HCT116 (cell line): ENCODE data around the gene FXYD6. TPM values are rescaled to one million over a fixed set of nuclear protein-coding genes. Genes with fewer than 3 reads are reported as not detected.

Experiments
- ATAC-seq: fragments of 200-7000 bp; cut with Tn5 transposase; 2 replicates; pipeline ENCODE4 v1.9.1; 2020; ENCODE audit warnings: mild to moderate bottlenecking, moderate library complexity
- BruUV-seq: library from RNA; stranded (reverse); fragments of 400-500 nt; replicated peaks from 2 replicates; lab custom pipeline; 2021; lab: Mats Ljungman, UMichigan
- CTCF ChIA-PET: fragments of 300-600 bp; sonication (Branson Sonifier 250); formaldehyde crosslinking; loops from one replicate; lab custom pipeline; 2021; ENCODE audit warnings: antibody characterized with exemption; lab: Charles Lee
- POLR2A ChIA-PET: fragments of 300-600, 350-600 bp; sonication (Branson Sonifier 250); formaldehyde crosslinking; loops from one replicate; lab custom pipeline; 2021; ENCODE audit warnings: antibody characterized with exemption; lab: Charles Lee
- RAD21 ChIA-PET, 2 experiments: fragments of 300-600 bp; sonication (Branson Sonifier 250); formaldehyde crosslinking; loops; one replicate each; lab custom pipeline; 2023; ENCODE audit warnings: low total read pairs in 2 of 2; ENCODE audit not compliant: uncharacterized antibody in 2 of 2, unreplicated experiment in 2 of 2, low non-redundant PET in 1 of 2; lab: Charles Lee
- DNase-seq: peaks from one replicate; pipeline ENCODE4 v3.0.0-alpha.2; 2010; ENCODE audit warnings: low read depth, low spot score
- H2AFZ ChIP-seq: fragments of 200-600 bp; shearing (Covaris generic), sonication (generic); 2 replicates; pipeline ENCODE4 v1.6.1; 2017; ENCODE audit warnings: low read depth, mixed run types, mixed read lengths, antibody characterized with exemption, low read length; ENCODE audit not compliant: poor library complexity, severe bottlenecking
- H3K27ac ChIP-seq: 2 replicates; pipeline ENCODE4 v1.5.1; 2012; ENCODE audit warnings: low read depth, low read length
- H3K27me3 ChIP-seq: fragments of 200-600 bp; sonication (generic); 2 replicates; pipeline ENCODE4 v1.6.1; 2016; ENCODE audit warnings: mixed run types, low read length, mixed read lengths; ENCODE audit not compliant: insufficient read depth
- H3K36me3 ChIP-seq, 2 experiments: fragments of 200-500 bp in 1 of 2; fragments of 200-600 bp in 1 of 2; sonication (Bioruptor generic) in 1 of 2; sonication (generic) in 1 of 2; 2 replicates each; pipeline versions ENCODE4 v1.5.1 to v1.6.1; 2014 to 2016; ENCODE audit warnings: low read length in 2 of 2, inconsistent platforms in 1 of 2, mixed read lengths in 1 of 2, mixed run types in 1 of 2; ENCODE audit not compliant: insufficient read depth in 2 of 2, control insufficient read depth in 1 of 2
- H3K4me1 ChIP-seq, 2 experiments: fragments of 200-600 bp in 1 of 2; sonication (generic) in 1 of 2; 2 replicates each; pipeline versions ENCODE4 v1.5.1 to v1.6.1; 2012 to 2017; ENCODE audit warnings: low read length in 2 of 2, inconsistent platforms in 1 of 2, mild to moderate bottlenecking in 1 of 2, mixed read lengths in 1 of 2, mixed run types in 1 of 2, moderate library complexity in 1 of 2; ENCODE audit not compliant: insufficient read depth in 2 of 2, control insufficient read depth in 1 of 2
- H3K4me2 ChIP-seq: fragments of 200-600 bp; sonication (generic); 2 replicates; pipeline ENCODE4 v1.6.1; 2017; ENCODE audit warnings: mixed run types, low read length, mixed read lengths
- H3K4me3 ChIP-seq, 2 experiments: fragments of 200-600 bp in 1 of 2; sonication (generic) in 1 of 2; replicated peaks in 1 of 2; 2 replicates each; pipeline ENCODE4 v1.5.1; 2011 to 2016; ENCODE audit warnings: low read length in 2 of 2, control low read depth in 1 of 2, low read depth in 1 of 2, mild to moderate bottlenecking in 1 of 2, mixed read lengths in 1 of 2, mixed run types in 1 of 2
- H3K79me2 ChIP-seq: fragments of 200-600 bp; sonication (generic); 2 replicates; pipeline ENCODE4 v1.6.1; 2017; ENCODE audit warnings: mild to moderate bottlenecking, mixed run types, low read length, moderate library complexity, mixed read lengths; ENCODE audit not compliant: insufficient read depth
- H3K9ac ChIP-seq: fragments of 200-600 bp; sonication (generic); 2 replicates; pipeline ENCODE4 v1.6.1; 2016; ENCODE audit warnings: low read length, mixed read lengths
- H3K9me2 ChIP-seq: fragments of 200-600 bp; sonication (generic), shearing (Covaris generic); 2 replicates; pipeline ENCODE4 v1.6.1; 2017; ENCODE audit warnings: mixed run types, mild to moderate bottlenecking, moderate library complexity; ENCODE audit not compliant: insufficient read depth
- H3K9me3 ChIP-seq, 2 experiments: fragments of 200-500 bp in 1 of 2; fragments of 200-600 bp in 1 of 2; sonication (Bioruptor generic) in 1 of 2; sonication (generic) in 1 of 2; 2 replicates each; pipeline ENCODE4 v1.6.1; 2014 to 2017; ENCODE audit warnings: low read length in 2 of 2, mixed read lengths in 2 of 2, inconsistent platforms in 1 of 2, low read depth in 1 of 2, mild to moderate bottlenecking in 1 of 2, mixed run types in 1 of 2, moderate library complexity in 1 of 2; ENCODE audit not compliant: control insufficient read depth in 1 of 2, insufficient read depth in 1 of 2
- H4K20me1 ChIP-seq: fragments of 200-600 bp; sonication (generic), shearing (Covaris generic); 2 replicates; pipeline ENCODE4 v1.6.1; 2017; ENCODE audit warnings: mixed run types, mild to moderate bottlenecking, moderate library complexity; ENCODE audit not compliant: insufficient read depth
- CBX3 ChIP-seq: IDR thresholded peaks from 2 replicates; pipeline ENCODE4 v1.6.1; 2012; ENCODE audit warnings: low read depth
- CEBPB ChIP-seq: IDR thresholded peaks from 2 replicates; pipeline ENCODE4 v1.6.1; 2012; ENCODE audit warnings: low read depth
- EGR1 ChIP-seq: IDR thresholded peaks from 2 replicates; pipeline ENCODE4 v1.6.1; 2012; ENCODE audit warnings: low read depth
- ELF1 ChIP-seq: IDR thresholded peaks from 2 replicates; pipeline ENCODE4 v1.6.1; 2012; ENCODE audit warnings: low read depth, borderline replicate concordance
- EZH2 ChIP-seq: fragments of 200-600 bp; sonication (generic); IDR thresholded peaks from 2 replicates; pipeline ENCODE4 v1.6.1; 2017; ENCODE audit warnings: antibody characterized with exemption, mixed run types
- EZH2phosphoT487 ChIP-seq: fragments of 200-600 bp; IDR thresholded peaks from 2 replicates; pipeline ENCODE4 v1.6.1; 2018; ENCODE audit warnings: antibody characterized with exemption, borderline replicate concordance
- FOSL1 ChIP-seq: IDR thresholded peaks from 2 replicates; pipeline ENCODE4 v1.6.1; 2012; ENCODE audit warnings: low read depth
- JUND ChIP-seq: IDR thresholded peaks from 2 replicates; pipeline ENCODE4 v1.6.1; 2012
- POLR2A ChIP-seq: IDR thresholded peaks from 2 replicates; pipeline ENCODE4 v1.7.0; 2011; ENCODE audit warnings: borderline replicate concordance; ENCODE audit not compliant: insufficient read depth, insufficient read length; ENCODE audit errors: extremely low read depth
- RAD21 ChIP-seq: IDR thresholded peaks from 2 replicates; pipeline ENCODE4 v1.6.1; 2012; ENCODE audit warnings: low read depth, mild to moderate bottlenecking
- REST ChIP-seq: IDR thresholded peaks from 2 replicates; pipeline ENCODE4 v1.6.1; 2012; ENCODE audit warnings: low read depth
- SIN3A ChIP-seq: IDR thresholded peaks from 2 replicates; pipeline ENCODE4 v1.6.1; 2012; ENCODE audit warnings: low read depth
- SP1 ChIP-seq: IDR thresholded peaks from 2 replicates; pipeline ENCODE4 v1.6.1; 2012; ENCODE audit warnings: low read depth
- SRF ChIP-seq: IDR thresholded peaks from 2 replicates; pipeline ENCODE4 v1.6.1; 2012; ENCODE audit warnings: low read depth
- YY1 ChIP-seq: IDR thresholded peaks from 2 replicates; pipeline ENCODE4 v1.6.1; 2011; ENCODE audit warnings: low read length, low read depth, moderate library complexity, mild to moderate bottlenecking; ENCODE audit not compliant: insufficient replicate concordance; ENCODE audit errors: extremely low read depth
- ZFX ChIP-seq: fragments of 450-650 bp; IDR thresholded peaks from 2 replicates; pipeline ENCODE4 v1.6.1; 2017
- ZNF274 ChIP-seq: fragments of 200-500 bp; sonication (Bioruptor generic); IDR thresholded peaks from 2 replicates; pipeline ENCODE4 v1.6.1; 2014; ENCODE audit warnings: mild to moderate bottlenecking, low read depth, low read length, inconsistent platforms
- intact Hi-C: fragments of 100-400 bp; cut with micrococcal nuclease; formaldehyde crosslinking; loops from 2 replicates; pipeline ENCODE4 v1.10.0; 2022
- total RNA-seq: library from RNA; stranded (reverse); gene quantifications from one replicate; pipeline ENCODE4 v1.2.1, GENCODE V29; 2021; ENCODE audit not compliant: unreplicated experiment
- TF ChIP-seq, protein P1 (sequence below): IDR thresholded peaks from 2 replicates; pipeline ENCODE4 v1.6.1; 2011; ENCODE audit warnings: mild to moderate bottlenecking, low read length, moderate library complexity; ENCODE audit not compliant: insufficient replicate concordance; ENCODE audit errors: extremely low read depth

Gene FXYD6
- total RNA-seq, 1 experiment from 2014 or later, result 2.5 TPM

DNA sequence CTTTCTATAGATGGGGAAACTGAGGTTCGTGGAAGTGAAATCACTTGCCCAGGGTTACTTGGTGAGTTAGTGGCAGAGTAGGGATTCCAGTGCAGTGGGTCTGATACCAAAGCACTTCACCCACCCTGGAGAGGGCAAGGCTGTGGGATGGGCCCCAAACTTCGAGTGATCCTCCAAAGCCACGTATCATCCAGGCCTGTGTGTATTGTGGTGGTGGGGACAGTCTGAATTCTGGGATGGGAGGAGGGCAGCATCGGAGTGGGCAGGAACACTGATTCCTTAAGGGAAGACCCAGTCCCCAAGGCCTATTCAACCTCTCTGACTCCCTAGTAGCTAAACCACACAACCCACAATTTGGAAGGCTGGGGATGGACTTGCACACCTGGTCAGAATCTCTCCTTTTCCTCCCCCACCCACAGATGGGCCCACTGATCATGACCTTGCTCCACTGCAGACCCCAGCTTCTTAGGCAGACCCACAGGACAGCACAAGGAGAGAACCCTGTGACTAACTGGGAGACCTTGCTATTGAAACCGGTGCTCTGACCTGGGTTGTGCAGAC lies 41.2 kb upstream of the FXYD6 start:
- Histone ChIP-seq H3K36me3 (no peaks in the 10 kb centered on the region), H3K4me3 (no peak overlapping the region), H4K20me1 (no peaks in the 10 kb centered on the region), H3K9me3 (no peaks in the 10 kb centered on the region), H2AFZ (no peak overlapping the region), H3K79me2 (no peaks in the 10 kb centered on the region), H3K4me1 (no peaks in the 10 kb centered on the region), H3K9me2 (no peaks in the 10 kb centered on the region), H3K9ac (no peak overlapping the region), H3K27me3 (no peaks in the 10 kb centered on the region), H3K4me2 (no peak overlapping the region), H3K27ac (no peak overlapping the region)
- DNase-seq (no peak), ATAC-seq (no peak)
- RAD21 ChIA-PET, result no interaction called here
- CTCF ChIA-PET, result interaction anchor here (2.3 kb wide), 1 partner anchor 13 kb away, joined by 7 read pairs; no protein-coding TSS in a partner anchor
- TF ChIP-seq POLR2A, result no peak
- no peak for TF ChIP-seq CBX3
- TF ChIP-seq ZFX, result no peak
- no peak for TF ChIP-seq CEBPB
- no peak for TF ChIP-seq SP1
- TF ChIP-seq EZH2, result no peak
- no peak for TF ChIP-seq REST
- TF ChIP-seq YY1, result no peak
- TF ChIP-seq SIN3A, result no peak
- no peak for TF ChIP-seq EZH2phosphoT487
- TF ChIP-seq FOSL1, result no peak
- no peak for TF ChIP-seq ELF1
- TF ChIP-seq EGR1, result no peak
- TF ChIP-seq, protein P1, sequence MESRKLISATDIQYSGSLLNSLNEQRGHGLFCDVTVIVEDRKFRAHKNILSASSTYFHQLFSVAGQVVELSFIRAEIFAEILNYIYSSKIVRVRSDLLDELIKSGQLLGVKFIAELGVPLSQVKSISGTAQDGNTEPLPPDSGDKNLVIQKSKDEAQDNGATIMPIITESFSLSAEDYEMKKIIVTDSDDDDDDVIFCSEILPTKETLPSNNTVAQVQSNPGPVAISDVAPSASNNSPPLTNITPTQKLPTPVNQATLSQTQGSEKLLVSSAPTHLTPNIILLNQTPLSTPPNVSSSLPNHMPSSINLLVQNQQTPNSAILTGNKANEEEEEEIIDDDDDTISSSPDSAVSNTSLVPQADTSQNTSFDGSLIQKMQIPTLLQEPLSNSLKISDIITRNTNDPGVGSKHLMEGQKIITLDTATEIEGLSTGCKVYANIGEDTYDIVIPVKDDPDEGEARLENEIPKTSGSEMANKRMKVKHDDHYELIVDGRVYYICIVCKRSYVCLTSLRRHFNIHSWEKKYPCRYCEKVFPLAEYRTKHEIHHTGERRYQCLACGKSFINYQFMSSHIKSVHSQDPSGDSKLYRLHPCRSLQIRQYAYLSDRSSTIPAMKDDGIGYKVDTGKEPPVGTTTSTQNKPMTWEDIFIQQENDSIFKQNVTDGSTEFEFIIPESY, result no peak
- no peak for TF ChIP-seq SRF
- TF ChIP-seq JUND, result no peak
- no peak for TF ChIP-seq ZNF274
- TF ChIP-seq RAD21, result no peak
- no TSS peak for BruUV-seq
- intact Hi-C loops, result no loop called here
- POLR2A ChIA-PET, result no interaction called here
